DND-41 (cell line): ENCODE measurements around the gene KCNMA1.

Source experiments
- EZH2 ChIP-seq: IDR thresholded peaks from 3 replicates; pipeline ENCODE4 v1.6.1; 2012; ENCODE audit warnings: borderline replicate concordance, low read depth, mild to moderate bottlenecking, moderate library complexity, low read length, inconsistent platforms; ENCODE audit not compliant: severe bottlenecking
- TF ChIP-seq, protein P1 (sequence below): IDR thresholded peaks from 2 replicates; pipeline ENCODE4 v1.5.1; 2012; ENCODE audit warnings: borderline replicate concordance, low read length, moderate library complexity, mild to moderate bottlenecking; ENCODE audit not compliant: poor library complexity, severe bottlenecking; ENCODE audit errors: extremely low read depth

DNA sequence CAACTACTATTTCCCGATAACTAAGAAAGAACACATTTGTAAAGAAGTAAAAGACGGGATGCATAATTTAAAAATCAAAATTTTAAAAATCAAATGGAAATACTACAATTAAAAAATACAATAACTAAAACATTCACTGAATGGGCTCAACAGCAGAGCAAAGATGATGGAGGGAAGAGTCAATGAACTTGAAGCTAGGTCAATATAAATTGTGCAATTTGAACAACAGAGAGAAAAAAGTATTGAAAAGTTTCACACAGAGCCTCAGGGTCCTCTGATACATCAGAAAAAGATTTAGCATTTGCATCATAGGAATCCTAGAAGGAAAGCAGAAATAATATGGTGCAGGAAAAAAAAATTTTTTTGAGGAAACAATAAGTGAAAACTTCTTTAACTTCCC is 581.0 kb downstream of the KCNMA1 start:
- TF ChIP-seq, protein P1, sequence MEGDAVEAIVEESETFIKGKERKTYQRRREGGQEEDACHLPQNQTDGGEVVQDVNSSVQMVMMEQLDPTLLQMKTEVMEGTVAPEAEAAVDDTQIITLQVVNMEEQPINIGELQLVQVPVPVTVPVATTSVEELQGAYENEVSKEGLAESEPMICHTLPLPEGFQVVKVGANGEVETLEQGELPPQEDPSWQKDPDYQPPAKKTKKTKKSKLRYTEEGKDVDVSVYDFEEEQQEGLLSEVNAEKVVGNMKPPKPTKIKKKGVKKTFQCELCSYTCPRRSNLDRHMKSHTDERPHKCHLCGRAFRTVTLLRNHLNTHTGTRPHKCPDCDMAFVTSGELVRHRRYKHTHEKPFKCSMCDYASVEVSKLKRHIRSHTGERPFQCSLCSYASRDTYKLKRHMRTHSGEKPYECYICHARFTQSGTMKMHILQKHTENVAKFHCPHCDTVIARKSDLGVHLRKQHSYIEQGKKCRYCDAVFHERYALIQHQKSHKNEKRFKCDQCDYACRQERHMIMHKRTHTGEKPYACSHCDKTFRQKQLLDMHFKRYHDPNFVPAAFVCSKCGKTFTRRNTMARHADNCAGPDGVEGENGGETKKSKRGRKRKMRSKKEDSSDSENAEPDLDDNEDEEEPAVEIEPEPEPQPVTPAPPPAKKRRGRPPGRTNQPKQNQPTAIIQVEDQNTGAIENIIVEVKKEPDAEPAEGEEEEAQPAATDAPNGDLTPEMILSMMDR, result no peak
- no peak for TF ChIP-seq EZH2
